NCI-H187 treated with DMSO at 0.1 percent for 48 hours (cell line): ENCODE results near the gene SPTLC2.

Experiments used
- DNase-seq: peaks from one replicate; lab custom pipeline; 2025; lab: John Stamatoyannopoulos, UW

SPTLC2 gene

DNA sequence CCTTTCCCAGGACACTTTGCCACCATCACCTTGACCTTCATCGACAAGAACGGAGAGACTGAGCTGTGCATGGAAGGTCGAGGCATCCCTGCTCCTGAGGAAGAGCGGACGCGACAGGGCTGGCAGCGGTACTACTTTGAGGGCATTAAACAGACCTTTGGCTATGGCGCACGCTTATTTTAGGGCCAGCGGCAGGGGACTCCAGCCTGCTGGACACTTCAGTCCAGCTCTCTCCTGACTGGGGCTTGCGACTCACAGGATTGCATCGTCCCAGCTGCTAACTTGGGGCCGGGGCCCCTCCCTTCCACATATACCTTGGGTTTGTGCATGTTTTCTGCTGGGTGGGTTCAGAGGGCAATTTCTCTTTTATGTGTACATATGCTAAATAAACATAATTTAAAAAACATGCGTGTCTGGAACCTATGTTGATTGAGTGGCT is 147.4 kb downstream of the SPTLC2 start:
- no peak for DNase-seq

- no peak for DNase-seq
Observed at GRCh38 chr14:77467801-77468200, 148.6 kb downstream of the SPTLC2 start.

DNA sequence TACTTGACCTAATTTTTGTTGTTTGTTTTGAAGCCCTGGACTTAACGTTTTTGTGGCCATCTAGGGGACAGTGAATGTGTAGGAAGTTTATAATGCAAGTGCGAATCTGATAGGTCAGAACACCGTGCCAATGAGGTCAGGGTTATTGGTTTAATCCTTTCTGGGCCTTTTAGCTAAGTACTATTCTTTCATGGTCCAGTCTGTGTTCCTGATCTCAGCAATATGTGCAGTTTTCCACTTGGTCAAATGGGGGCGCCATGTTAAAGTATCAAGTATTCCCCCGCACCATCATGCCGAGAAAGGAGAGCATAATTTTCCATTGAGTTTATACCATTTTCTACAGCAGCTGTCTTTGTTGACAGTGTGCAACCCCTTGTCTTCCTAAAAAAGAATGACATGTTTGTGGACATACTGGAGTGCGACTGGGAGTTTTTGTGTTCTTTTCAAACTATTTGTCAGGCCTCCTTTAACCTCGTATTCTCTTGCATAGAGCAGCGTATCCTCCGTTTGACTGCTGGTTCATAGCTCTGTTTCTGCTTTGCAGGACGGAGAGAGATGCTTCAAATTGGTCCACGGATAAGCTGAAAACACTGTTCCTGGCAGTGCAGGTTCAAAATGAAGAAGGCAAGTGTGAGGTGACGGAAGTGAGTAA is 157.2 kb downstream of the SPTLC2 start:
- no peak for DNase-seq

- DNase-seq = no peak
Observed at GRCh38 chr14:77458249-77458950, 158.0 kb downstream of the SPTLC2 start.

DNA sequence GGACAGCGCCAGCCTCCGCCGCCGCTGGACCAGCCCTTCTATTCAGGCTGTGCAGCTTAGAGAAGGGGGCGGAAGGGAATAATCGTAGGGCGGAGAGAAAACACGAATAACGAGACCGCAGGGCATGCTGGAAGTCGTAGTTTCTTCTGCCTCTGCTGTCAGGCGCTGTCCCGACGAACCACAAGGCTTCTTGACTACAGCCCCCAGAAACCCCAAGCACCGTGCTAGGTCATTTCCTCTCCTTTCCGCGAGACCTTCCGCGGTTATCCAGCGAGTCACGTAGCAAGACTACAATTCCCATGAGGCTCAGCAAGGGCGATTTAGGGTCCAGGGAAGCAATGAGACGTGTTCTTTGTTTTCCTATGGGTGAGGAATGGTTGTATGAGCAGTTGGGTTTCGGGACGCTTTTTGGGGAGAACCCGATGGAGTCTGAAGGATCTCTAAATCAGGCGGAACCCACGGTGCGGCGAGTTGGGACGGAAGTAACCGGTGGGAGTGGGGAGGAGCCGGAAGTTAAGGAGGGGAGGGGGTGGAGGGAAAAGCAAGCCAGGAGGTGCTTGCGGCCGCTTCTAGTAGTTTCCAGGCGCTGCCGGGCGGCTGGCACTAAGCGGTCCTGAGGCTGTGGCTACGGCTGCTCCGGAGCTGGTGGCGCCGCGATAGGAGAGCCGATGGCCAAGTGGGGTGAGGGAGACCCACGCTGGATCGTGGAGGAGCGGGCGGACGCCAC is 158.8 kb downstream of the SPTLC2 start, which contains the start of the genes AHSA1 and VIPAS39:
AHSA1 (plus strand) TSS at position 572 of the 727 bp plus-strand sequence; CDS start at position 669, 97 bp downstream.
VIPAS39 (minus strand) TSS at position 80 of the 727 bp plus-strand sequence. CDS start 3,499 bp downstream, outside the sequence.
- peak; percentile 98 for DNase-seq

DNA sequence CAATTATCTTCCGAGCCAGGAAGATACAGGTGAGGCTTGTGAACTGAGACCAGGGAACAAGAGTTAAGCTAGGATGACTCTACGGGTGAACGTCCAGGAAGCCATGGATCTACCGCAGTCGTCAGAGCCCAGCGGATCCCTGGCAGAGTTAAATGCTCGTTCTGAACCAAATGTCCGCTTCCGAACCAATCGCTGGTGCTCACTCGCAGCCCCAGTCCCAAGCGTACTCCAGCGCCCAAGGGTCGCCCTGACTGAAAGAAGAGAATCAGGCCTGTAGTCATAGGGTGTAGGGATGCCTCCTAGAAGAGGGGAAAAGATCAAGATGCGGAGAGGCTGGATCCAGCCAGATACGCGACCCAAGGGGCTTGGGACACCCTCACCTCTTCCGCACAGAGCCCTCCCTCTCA is 159.3 kb downstream of the SPTLC2 start:
- no peak for DNase-seq
